CD4-positive, alpha-beta T cell treated with Interleukin-6 at 100 ng/mL for 8 hours (primary cell): ENCODE data around the gene NOL9.
"Not testable (repeated sequence)": the region's sequence is repeated elsewhere in the genome, so short reads cannot be mapped to it uniquely, and the experiment has no call there.

Experiments used
- DNase-seq: peaks from one replicate; pipeline ENCODE4 v3.0.0-alpha.2; 2020; ENCODE audit warnings: mixed read lengths, low spot score

Gene NOL9

DNA sequence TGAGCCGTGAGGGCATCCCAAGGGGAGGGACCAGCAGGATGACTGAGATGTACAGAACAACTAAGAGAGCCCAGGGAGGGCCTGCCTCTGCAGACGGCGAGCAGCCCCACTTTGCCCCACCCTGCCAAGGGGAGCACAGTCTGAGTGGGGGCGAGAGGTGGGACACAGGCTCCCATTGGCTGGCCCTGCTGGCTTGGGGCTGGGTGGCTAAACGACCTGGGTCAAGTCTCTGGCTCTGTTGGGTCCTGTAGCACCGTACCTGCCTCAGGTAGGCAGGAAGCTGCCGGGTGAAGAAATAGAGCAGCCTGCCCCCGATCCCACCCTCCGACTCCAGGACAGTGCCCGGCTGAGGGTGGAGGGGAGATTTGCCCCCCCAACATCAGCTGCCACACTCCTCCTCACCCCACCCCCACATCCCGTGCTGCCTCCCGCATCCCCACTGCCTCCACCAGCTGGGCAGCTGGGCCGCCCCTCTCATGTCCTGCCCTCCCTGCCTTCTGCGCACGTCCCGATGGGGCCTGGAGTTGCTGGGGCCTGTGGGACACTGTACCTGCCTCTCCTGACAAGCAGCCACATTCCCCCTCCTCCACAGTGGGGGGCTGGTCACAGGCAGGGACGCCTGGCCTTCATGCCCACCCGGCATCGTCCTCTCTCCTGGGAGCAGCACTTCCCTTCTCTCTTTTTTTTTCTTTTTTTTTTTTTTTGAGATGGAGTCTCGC, 50.3 kb downstream of the NOL9 start:
- DNase-seq = no peak

DNA sequence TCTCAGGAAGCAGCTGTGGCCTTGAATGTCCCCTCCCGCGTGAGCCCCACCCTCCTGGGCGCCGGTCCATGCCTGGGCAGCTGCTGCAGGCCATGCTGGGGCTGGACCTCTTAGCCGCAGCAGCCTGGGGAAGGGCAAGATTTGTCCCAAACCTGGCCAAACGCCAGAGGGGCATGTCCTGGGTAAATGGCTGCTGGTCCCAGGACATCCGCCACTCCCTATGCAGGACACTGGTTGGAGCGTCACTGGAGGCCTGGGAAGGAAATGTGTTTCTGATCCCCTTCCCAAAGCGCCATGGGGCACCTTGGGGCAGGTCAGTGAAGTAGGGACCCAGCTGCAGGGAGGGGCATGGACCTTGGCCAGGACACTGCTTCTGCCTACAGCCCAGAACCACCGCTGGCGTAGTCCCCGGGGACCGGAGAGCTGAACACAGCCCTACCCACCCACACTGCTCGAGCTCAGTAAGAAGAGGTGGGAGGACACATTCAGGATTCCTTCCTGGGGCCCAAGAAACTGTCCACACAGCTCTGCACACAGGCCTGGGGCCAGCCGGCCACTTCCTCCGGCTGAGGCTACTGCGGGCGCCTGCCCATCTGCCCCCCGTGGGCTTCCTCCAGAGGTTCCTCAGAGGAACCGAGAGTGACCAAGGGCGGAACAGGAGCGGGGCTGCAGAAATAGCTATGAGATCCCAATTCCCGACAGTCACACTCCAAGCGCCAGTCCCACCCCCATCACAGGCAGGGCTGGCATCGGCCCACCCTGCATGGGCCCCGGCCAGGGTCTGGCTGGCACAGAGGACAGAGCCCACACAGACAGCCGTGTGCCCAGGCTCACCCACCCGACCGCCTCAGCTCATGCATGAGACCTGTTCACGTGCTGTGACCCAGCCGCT, 52.1 kb downstream of the NOL9 start:
- DNase-seq = no peak

GRCh38 chr1:6501279-6501813, 53.0 kb downstream of the NOL9 start:
- no peak for DNase-seq

- no peak for DNase-seq
These were observed 53.6 kb downstream of the NOL9 start for GRCh38 chr1:6500544-6501278.

- DNase-seq = no peak
These were observed 55.0 kb downstream of the NOL9 start for GRCh38 chr1:6499296-6499695.

- DNase-seq = no peak
These were observed 55.7 kb downstream of the NOL9 start for GRCh38 chr1:6498576-6499111.

GRCh38 chr1:6497867-6498575, 56.3 kb downstream of the NOL9 start:
- no peak for DNase-seq

GRCh38 chr1:6497215-6497866, 57.0 kb downstream of the NOL9 start:
- peak; percentile 59 for DNase-seq

- no peak for DNase-seq
These were observed 57.5 kb downstream of the NOL9 start for GRCh38 chr1:6496890-6497214.

DNA sequence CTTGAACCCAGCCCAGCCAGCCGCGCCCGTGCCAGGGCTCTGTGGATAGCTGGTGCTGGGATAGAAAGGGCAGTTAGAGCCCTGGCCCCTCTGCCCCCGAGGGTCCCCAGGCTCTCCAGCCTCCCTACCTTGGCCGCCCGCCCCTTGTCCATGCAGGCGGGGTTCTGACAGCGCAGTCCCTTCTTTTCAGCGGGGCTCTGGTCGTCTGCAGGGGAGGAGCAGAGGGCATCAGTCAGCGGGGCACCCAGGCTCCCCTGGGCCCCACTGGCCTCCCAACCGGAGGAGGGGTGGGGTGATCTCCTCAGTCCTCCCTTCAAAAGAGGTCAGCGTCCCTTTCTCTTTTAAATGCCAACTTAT, 58.0 kb downstream of the NOL9 start:
- DNase-seq = no peak

GRCh38 chr1:6495540-6496364, 58.6 kb downstream of the NOL9 start:
- no peak for DNase-seq

- no peak for DNase-seq
These were observed 59.3 kb downstream of the NOL9 start for GRCh38 chr1:6495041-6495441.

GRCh38 chr1:6494627-6495026, 59.7 kb downstream of the NOL9 start:
- DNase-seq = no peak

- DNase-seq = not testable (repeated sequence)
These were observed 60.5 kb downstream of the NOL9 start for GRCh38 chr1:6493834-6494223.

GRCh38 chr1:6491966-6492365, 62.3 kb downstream of the NOL9 start:
- DNase-seq = no peak

DNA sequence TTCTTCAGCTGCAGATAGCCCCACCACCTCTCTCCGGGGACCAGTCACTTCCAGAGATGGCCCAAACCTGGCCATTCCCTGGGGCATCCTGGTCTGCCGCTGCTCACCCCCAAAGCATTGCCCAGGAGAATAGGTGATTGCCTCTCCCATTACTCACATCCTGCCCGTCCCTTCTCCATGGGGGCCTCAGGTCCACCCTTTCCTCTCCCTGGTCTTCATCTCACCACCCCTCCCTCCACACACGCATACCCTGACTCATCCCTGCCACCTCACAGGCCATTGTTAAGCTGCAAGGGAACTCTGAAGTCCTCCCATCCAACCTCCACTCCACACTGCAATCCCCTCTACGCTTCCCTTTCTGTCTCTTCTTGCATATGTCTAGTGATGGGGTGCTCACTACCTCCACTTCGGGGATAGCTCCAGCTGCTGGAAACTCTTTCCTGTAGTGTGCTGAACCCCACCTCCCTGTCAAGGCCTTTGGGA, 62.8 kb downstream of the NOL9 start, which contains the start of gene PLEKHG5:
Gene PLEKHG5, minus strand, starts transcription at position 188 of the 483 bp plus-strand sequence. CDS start 14,096 bp downstream, outside the sequence.
- DNase-seq = no peak

DNA sequence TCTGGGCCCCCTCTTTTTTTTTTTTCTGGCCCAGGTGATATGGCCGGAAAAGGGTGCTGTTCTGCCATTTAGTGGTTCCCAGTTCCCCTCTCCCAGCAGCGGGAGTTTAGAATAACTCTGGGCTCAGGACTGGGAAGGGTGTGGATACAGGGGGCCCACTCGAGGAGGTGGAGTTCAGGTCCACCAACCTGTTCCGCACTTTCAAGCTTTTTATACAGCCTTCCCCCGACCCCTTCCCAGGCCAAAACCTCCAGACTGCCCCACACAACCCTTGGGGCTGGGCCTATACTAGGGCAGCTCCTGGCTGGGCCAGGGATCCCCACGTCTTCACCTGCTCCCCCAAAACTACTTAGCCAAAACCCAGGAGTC, 63.2 kb downstream of the NOL9 start:
- no peak for DNase-seq

- DNase-seq = peak; percentile 51
These were observed 63.9 kb downstream of the NOL9 start for GRCh38 chr1:6490181-6491080.

- DNase-seq = peak; percentile 81
These were observed 64.5 kb downstream of the NOL9 start for GRCh38 chr1:6489799-6490180.
